Measurements from ENCODE around the gene MAMDC4.

DNA sequence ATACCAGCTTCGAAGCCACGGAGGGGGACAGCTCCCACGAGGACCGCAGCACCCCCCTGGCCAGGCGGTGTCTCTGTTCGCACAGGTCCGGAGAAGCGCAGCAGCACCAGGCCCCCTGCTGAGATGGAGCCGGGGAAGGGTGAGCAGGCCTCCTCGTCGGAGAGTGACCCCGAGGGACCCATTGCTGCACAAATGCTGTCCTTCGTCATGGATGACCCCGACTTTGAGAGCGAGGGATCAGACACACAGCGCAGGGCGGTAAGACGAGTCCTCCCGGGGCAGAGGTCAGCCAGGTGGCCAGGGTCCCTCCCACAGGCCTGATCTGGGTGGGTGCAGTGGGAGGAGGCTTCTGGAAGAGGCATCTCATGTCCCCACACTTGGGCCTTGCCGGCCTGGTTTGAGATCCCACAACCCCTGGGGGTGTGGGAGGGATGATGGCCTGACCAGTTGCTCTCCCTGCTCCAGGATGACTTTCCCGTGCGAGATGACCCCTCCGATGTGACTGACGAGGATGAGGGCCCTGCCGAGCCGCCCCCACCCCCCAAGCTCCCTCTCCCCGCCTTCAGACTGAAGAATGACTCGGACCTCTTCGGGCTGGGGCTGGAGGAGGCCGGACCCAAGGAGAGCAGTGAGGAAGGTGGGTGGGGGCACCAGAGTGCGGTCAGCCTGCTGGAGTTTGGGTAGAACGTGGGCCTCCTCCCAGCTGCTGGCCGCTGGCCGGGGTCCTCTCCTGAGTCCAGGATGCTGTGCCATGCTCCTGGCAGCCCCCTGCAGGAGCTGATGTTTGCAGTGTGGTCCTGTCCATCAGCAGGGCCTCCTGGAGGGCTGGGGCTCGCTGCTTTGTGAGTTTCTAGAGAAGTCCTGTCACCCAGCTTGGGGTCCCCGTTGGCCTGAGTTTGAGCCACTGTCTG, 12.7 kb upstream of the MAMDC4 start:
- TF ChIP-seq EZH2 (optimal IDR thresholded peaks at IDR 0.05; ENCODE audit: low read depth, low read length), result no peak
- TF ChIP-seq, protein P1, sequence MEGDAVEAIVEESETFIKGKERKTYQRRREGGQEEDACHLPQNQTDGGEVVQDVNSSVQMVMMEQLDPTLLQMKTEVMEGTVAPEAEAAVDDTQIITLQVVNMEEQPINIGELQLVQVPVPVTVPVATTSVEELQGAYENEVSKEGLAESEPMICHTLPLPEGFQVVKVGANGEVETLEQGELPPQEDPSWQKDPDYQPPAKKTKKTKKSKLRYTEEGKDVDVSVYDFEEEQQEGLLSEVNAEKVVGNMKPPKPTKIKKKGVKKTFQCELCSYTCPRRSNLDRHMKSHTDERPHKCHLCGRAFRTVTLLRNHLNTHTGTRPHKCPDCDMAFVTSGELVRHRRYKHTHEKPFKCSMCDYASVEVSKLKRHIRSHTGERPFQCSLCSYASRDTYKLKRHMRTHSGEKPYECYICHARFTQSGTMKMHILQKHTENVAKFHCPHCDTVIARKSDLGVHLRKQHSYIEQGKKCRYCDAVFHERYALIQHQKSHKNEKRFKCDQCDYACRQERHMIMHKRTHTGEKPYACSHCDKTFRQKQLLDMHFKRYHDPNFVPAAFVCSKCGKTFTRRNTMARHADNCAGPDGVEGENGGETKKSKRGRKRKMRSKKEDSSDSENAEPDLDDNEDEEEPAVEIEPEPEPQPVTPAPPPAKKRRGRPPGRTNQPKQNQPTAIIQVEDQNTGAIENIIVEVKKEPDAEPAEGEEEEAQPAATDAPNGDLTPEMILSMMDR (IDR thresholded peaks at IDR 0.05; ENCODE audit: low read length), result no peak
- no peak for TF ChIP-seq EZH2phosphoT487 (IDR thresholded peaks at IDR 0.05; ENCODE audit: low read length)

All from MM.1S (cell line).